AG20443 (cell line): ENCODE measurements around the gene HSD3B1.
"Not testable (repeated sequence)": the region's sequence is repeated elsewhere in the genome, so short reads cannot be mapped to it uniquely, and the experiment has no call there.

Experiments used
- DNase-seq: peaks from one replicate; pipeline ENCODE4 v3.0.0; 2012; ENCODE audit warnings: low spot score, mixed read lengths

HSD3B1 gene

GRCh38 chr1:119554183-119554582 is 47.2 kb downstream of the HSD3B1 start:
- DNase-seq, result peak; percentile 47

- no peak for DNase-seq
Measured at GRCh38 chr1:119556423-119556822, 49.4 kb downstream of the HSD3B1 start.

- DNase-seq, result not testable (repeated sequence)
Measured at GRCh38 chr1:119560402-119560801, 53.4 kb downstream of the HSD3B1 start.

GRCh38 chr1:119564548-119564947 is 57.5 kb downstream of the HSD3B1 start:
- no peak for DNase-seq
